GM12892 (cell line): Measurements from ENCODE around the gene DUSP23.

Source experiments
- POLR2A ChIP-seq: IDR thresholded peaks from 2 replicates; pipeline ENCODE4 v1.6.1; 2011; ENCODE audit warnings: low read depth, low read length, control low read depth
- POLR2AphosphoS5 ChIP-seq: IDR thresholded peaks from 2 replicates; pipeline ENCODE4 v1.6.1; 2011; ENCODE audit warnings: low read depth, low read length, control low read depth
- TAF1 ChIP-seq: IDR thresholded peaks from 2 replicates; pipeline ENCODE4 v1.6.1; 2011; ENCODE audit warnings: low read depth, mild to moderate bottlenecking, control low read depth, low read length, borderline replicate concordance

- TF ChIP-seq POLR2A (no peak), POLR2AphosphoS5 (no peak), TAF1 (no peak)
Observed at GRCh38 chr1:159737238-159737916, 43.4 kb upstream of the DUSP23 start.
